Activated CD4-positive, alpha-beta memory T cell treated with anti-CD3 and anti-CD28 coated beads, Interleukin-2, amount 10 ng/mL, durations not matched to agents 7 days and 5 days (primary cell): ENCODE results near the gene CELA1. TPM values are rescaled to one million over a fixed set of nuclear protein-coding genes. Genes with fewer than 3 reads are reported as not detected.
"Not testable (repeated sequence)": the region's sequence is repeated elsewhere in the genome, so short reads cannot be mapped to it uniquely, and the experiment has no call there.

ENCODE experiments used
- CTCF ChIA-PET: fragments of 350-600 bp; sonication (Branson Sonifier 250); formaldehyde crosslinking; loops from one replicate; lab custom pipeline; 2021; ENCODE audit warnings: antibody characterized with exemption, inconsistent platforms; lab: Charles Lee
- POLR2A ChIA-PET: fragments of 350-600 bp; sonication (Branson Sonifier 250); formaldehyde crosslinking; loops from one replicate; lab custom pipeline; 2021; ENCODE audit warnings: antibody characterized with exemption; lab: Charles Lee
- DNase-seq: peaks from one replicate; pipeline ENCODE4 v3.0.0-alpha.2; 2020
- H3K27ac Mint-ChIP-seq: one replicate; pipeline ENCODE4 v1.8.0; 2021; ENCODE audit warnings: mild to moderate bottlenecking, mixed read lengths
- H3K27me3 Mint-ChIP-seq: one replicate; pipeline ENCODE4 v1.8.0; 2021; ENCODE audit warnings: mixed read lengths
- H3K36me3 Mint-ChIP-seq: one replicate; pipeline ENCODE4 v1.8.0; 2021; ENCODE audit warnings: low read depth, mixed read lengths
- H3K4me1 Mint-ChIP-seq: one replicate; pipeline ENCODE4 v1.8.0; 2021; ENCODE audit warnings: mixed read lengths
- H3K4me3 Mint-ChIP-seq: one replicate; pipeline ENCODE4 v1.8.0; 2021; ENCODE audit warnings: mild to moderate bottlenecking, mixed read lengths
- H3K9me3 Mint-ChIP-seq: one replicate; pipeline ENCODE4 v1.8.0; 2021; ENCODE audit warnings: mixed read lengths
- total RNA-seq, 2 experiments: library from RNA; stranded (reverse); gene quantifications; one replicate each; pipeline ENCODE4 v1.2.3, GENCODE V29; 2021

Gene CELA1
- total RNA-seq, 2 experiments from 2014 or later, result not detected

DNA sequence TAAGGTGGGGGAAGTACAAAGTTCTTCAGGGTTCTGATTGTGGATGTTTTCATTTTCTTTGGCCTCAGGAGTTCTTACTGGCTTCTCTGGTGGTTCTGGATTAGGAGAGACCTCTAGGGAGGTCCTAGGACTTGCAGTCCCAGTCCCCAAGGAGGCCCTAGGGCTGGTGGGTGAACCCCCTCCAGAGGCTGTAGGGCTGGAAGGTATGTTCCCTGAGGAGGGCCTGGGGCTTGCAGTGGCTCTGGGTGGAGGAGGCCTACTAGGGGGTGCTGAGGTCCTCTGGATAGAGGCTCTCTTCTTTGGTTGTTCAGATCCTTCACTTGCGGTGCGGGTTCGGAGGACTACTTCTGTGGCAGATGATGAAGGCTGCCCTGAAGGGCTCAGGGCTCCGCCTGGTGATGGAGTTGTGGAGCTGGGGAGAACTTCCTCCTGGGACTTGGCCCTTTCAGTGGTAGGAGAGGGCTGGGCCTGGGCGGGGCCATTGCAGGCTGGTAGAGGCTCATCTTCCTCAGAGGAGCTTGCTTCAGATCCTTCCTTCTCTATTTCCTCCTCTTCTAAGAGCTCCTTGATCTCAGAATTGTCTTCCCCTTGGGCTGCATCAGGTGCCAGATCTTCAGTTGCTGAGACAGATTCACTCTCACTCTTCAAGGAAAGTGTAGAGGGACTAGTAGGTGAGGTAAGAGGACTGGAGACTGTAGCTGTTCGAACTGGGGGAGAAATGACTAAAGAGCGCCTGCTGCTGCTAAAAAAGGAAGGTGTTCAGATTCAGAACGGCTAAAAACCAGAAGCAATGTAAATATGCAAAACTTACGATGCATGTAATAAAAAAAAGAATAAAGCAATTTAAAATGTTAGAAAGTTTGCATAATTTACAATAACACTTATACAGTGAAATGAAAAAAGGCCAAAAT lies 54.6 kb downstream of the CELA1 start:
- POLR2A ChIA-PET, result interaction anchor here (0.7 kb wide), 1 partner anchor 59 kb away, joined by 3 read pairs; no protein-coding TSS in a partner anchor
- CTCF ChIA-PET, result interaction anchor here (2.7 kb wide), 1 partner anchor 50 kb away, joined by 12 read pairs; no protein-coding TSS in a partner anchor
- H3K27me3 Mint-ChIP-seq, H3K4me3 Mint-ChIP-seq, H3K27ac Mint-ChIP-seq, H3K4me1 Mint-ChIP-seq, DNase-seq, H3K9me3 Mint-ChIP-seq: not testable (repeated sequence)
- peaks cover 58% of the 10 kb centered on the region for H3K36me3 Mint-ChIP-seq

DNA sequence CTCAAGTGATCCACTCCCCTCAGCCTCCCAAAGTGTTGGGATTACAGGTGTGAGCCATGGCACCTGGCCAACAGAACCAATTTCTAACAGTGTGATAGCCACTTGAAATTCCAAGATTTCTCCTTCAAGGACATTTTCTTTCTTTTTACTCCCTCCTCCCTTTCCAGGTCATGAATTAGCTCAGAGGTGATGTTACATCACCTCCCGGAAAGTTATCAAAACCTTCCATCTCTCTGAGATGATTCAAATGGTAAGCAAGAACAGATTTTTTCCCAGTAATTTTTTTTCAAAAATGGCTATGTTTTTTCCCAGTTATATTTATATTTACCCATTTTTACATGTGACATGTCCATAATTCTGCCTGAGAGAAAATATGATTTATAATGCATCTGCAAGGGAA lies 60.6 kb downstream of the CELA1 start:
- Mint-ChIP-seq H3K9me3 (no peaks in the 10 kb centered on the region), H3K27ac (no peak overlapping the region), H3K4me1 (no peaks in the 10 kb centered on the region), H3K27me3 (no peaks in the 10 kb centered on the region), H3K4me3 (no peak overlapping the region), H3K36me3 (peaks cover 53% of the 10 kb centered on the region)
- POLR2A ChIA-PET, result interaction anchor here (1.5 kb wide), 1 partner anchor 47 kb away, joined by 4 read pairs; the partner anchor contains the start of gene DAZAP2
- CTCF ChIA-PET, result interaction anchor here (1.4 kb wide), 1 partner anchor 55 kb away, joined by 3 read pairs; no protein-coding TSS in a partner anchor
- no peak for DNase-seq

- ChIA-PET POLR2A (interaction anchor here (0.6 to 1.0 kb wide), 2 partner anchors 41 to 199 kb away, joined by 3 to 5 read pairs; no protein-coding TSS in a partner anchor), CTCF (interaction anchor here (2.8 kb wide), 1 partner anchor 60 kb away, joined by 11 read pairs; no protein-coding TSS in a partner anchor)
- DNase-seq, result no peak
- no peak overlapping the region for H3K4me3 Mint-ChIP-seq
- H3K9me3 Mint-ChIP-seq, result no peaks in the 10 kb centered on the region
- no peaks in the 10 kb centered on the region for H3K4me1 Mint-ChIP-seq
- H3K36me3 Mint-ChIP-seq, result peaks cover 35% of the 10 kb centered on the region
- no peak overlapping the region for H3K27ac Mint-ChIP-seq
- no peaks in the 10 kb centered on the region for H3K27me3 Mint-ChIP-seq
These were observed 65.1 kb downstream of the CELA1 start for GRCh38 chr12:51281202-51281924.

Other genes starting within 250 kb of the CELA1 start
- 10 to 100 TPM; 34.3 to 35.9 TPM for gene TFCP2, start 173.5 kb downstream of the CELA1 start, total RNA-seq
- gene POU6F1, start 128.6 kb downstream of the CELA1 start, total RNA-seq, result 1 to 10 TPM; 4.1 to 4.8 TPM
- 100 to 1,000 TPM; 247 TPM for gene DAZAP2, start 107.9 kb downstream of the CELA1 start, total RNA-seq
- 1 to 10 TPM; 1.8 to 3.1 TPM for gene SMAGP, start 76.3 kb downstream of the CELA1 start, total RNA-seq
- 100 to 1,000 TPM; 206 to 214 TPM for gene BIN2, start 22.5 kb downstream of the CELA1 start, total RNA-seq
- gene GALNT6, start 44.7 kb upstream of the CELA1 start, total RNA-seq, result 10 to 100 TPM; 17.8 to 18.6 TPM
- gene SLC4A8, start 78.2 kb upstream of the CELA1 start, total RNA-seq, result 1 to 10 TPM; 5.2 to 5.4 TPM
- gene SCN8A, start 244.6 kb upstream of the CELA1 start, total RNA-seq, result under 1 TPM; 0.33 to 0.58 TPM